ENCODE data around the gene RNF150.
"Not testable (repeated sequence)": the region's sequence is repeated elsewhere in the genome, so short reads cannot be mapped to it uniquely, and the experiment has no call there.

The RNF150 gene
- total RNA-seq: 0 reads per million in 4 donors

DNA sequence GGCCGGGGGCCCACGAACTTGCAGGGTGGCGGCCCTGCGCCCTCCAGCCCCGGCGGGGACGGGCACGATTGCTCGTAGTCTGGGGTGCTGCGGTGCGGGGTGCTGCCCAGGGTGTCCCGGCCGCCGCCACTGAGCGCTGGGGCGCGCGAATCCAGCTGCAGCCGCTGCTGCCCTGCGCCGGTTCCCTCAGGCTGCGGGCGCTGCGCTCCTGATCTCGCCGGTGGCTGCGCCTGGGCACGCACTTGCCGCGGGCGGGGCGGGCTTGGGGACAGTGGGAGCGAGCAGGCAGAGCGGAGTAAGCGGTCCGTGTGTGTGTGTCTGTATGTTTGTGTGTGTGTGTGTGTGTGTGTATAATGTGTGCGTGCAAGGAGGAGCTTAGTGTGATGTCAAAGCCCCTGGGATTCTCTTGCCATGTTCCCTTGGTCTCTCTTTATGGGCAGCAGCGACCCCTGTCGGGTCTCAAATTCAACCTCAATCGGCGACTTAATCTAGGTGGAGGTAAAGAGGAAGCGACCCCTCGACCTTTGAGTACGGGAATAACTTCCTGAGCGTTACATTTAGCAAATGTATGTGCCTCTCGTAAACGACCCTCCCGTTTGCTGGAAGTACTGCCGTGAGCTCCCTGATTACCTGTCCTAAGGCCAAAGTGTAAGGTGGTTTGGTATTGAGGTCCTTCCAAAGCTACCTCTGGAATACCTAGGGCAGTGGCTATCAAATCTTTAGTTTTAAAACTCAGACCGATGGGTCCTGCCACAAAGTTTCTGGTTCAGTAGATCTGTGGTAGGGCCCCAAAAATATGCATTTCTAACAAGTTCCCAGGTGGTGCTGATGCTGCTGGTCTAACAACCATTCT, at the start of gene RNF150:
RNF150 (minus strand) TSS at position 324 of the 853 bp plus-strand sequence.
- peak in 1 of 5 donors; percentile 36 for DNase-seq

DNA sequence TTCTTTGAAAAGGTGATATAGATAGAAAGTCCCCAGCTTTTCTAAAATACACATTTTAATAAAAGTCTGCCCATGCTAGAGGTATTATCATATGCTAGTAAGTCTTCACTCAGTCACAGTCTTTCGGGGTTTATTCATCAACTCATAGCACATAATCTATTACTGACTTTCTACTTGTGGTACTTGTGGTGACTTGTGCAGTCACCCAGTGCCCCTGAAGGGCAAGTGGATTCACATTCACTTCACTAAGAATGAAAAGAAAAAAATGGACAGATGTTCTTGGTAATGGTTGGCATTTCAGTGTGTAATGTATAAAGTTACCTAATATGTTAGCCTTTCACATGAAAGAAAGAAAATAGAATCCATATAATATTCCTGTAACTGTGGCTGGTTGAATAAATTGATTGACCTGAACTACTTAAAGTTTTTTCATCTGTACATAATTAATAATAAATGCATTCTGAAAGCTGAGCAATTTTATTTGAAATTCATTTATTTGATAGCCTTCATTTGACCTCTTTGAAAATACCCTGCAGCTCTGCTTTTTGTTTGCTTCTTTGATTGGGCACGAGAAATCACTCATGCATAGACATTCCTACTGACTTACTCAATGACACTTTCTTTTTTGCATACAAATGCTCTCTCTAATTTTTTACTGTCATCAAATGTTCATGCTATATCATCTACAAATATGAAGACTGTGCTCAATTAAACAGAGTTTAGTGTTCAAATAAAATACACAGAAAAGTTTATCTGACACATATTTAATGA, 47.9 kb upstream of the RNF150 start:
- DNase-seq: no peak

DNA sequence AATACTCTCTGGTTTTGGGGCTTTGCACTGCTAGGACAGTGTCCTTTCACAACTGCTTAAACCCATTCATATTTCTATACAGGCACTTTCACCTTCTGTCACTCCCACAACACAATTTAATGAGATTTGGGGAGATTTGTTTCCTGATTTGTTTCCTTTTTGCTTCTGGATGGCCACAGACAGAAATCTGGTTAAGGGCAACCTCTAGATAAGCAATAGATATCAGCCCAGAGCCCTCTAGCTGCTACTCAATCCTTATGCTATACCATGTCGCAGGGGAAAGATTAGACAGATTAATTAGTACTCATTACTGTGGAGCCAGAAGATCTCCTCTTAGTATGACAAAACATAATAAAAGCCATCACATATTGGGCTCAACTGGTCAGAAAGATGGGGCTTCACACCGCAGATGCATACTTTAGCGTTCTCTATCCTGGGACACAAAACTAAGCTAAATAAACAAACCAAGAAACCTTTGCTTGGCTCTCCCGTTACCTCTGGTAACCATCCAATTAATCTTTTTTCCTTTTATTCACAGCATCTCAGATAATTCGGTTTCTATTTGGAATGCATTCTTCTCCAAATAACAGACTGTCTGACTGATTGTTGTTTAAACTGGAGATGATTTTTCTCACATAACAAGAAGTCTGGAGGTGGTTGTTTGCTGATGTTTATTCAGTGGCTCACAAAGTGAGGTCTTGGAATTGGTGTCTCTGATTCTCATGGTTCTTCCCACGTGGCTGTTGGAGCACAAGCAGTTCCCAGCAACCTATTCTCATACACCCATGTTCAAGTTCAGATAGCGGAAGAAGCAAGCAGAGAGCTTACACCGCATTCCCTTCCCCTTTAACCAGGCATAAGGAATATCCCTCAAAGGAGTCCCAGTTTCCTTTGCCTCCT, 46.5 kb upstream of the RNF150 start:
- DNase-seq: no peak

DNA sequence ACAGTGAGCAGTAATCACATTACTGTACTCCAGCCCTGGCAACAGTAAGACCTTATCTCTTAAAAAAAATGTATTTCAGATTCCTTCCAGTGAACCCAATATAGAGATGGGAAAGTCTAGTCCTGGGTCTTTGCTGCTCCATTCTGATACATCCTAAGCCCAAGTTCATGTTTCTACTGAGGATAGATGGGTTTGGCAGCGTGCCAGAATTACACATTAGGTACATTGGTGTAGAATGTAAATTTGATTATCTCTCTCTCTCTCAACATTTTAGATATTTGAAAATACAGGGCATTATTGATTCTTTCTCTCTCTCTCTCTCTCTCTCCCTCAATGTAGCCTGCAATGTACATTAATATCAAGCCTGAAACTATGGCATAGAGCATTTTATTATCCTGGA, 43.9 kb upstream of the RNF150 start:
- no peak for DNase-seq

DNA sequence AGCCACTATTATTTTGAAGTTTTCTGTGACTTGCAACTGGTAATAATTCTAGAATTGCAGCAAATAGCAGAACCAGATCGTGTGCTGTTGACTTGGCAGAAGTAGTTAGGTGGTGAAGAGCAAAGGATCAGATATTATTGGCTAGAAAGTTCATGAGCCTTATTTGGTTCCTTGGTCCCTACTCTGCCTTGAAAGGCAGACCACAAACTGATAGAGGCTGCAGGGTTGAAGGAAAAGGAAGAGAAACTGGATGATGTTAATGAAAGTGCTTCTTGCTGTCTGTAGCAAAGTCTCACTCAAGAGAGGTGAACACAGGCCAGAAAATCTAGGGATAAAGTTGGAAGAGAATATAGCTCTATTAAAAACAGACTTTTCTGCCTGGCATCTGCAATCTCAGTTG, 41.2 kb upstream of the RNF150 start:
- DNase-seq: no peak

DNA sequence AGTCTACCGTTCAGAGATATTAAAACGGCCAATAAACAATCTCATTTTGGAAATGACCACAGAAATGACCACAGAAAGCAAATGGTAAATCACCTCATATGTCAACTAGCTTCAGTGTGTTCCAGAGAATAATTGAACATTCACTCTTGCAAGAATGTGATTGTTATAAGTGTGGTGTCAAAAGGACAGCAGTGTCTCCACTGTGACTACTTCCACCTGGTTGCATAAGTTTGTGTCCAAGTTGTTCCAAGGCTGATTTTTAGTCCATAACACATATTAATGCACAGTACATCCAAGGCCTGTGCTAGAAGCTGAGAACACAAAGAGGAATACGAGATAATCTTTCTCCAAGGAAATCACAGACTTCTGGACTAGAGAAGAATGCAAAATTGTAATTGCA, 37.4 kb upstream of the RNF150 start:
- no peak for DNase-seq

DNA sequence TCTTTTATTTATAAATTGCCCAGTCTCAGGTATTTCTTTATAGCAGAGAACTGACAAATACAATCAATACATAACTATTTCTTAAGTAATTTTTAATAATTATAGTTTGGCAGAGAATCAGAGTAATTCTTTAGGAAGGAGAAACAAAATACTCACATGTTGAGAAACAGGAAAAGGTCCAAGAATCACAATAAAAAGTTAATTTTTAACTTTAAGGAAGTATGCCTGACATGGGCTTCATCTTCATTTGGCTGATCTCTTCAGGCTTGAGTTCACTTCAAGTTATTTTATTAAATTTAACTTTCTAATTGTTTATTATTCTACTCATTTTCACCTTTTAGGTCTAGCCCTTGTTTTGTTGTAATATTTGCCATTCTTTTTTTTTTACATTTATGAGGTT, 36.1 kb upstream of the RNF150 start:
- no peak for DNase-seq

DNA sequence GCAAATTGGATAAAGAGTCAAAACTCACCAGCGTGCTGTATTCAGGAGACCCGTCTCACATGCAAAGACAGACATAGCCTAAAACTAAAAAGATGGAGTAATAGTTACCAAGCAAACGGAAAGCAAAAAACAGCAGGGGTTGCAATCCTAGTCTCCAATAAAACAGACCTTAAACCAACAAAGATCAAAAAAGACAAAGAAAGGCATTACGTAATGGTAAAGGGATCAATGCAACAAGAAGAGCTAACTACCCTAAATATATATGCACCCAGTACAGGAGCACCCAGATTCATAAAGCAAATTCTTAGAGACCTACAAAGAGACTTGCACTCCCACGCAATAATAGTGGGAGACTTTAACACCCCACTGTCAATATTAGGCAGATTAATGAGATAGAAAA, 31.7 kb upstream of the RNF150 start:
- DNase-seq: not testable (repeated sequence)

DNA sequence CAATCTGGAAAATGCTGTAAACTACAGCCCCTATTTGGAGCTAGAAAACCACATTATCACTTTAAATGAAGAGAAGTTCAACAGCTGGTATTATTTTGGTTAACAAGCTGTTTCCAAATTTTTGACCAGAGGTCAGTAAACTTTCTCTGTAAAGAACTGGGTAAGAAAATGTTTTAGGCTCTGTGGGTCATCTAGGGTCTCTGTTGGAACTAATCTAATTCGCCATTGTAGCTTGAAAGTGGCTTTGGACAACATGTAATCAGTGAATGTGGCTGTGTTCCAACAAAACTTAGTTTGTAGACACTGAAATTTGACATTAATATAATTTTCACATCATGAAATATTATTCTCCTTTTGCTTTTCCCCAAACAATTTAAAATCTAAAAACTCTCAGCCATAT, 25.8 kb upstream of the RNF150 start:
- no peak for DNase-seq

DNA sequence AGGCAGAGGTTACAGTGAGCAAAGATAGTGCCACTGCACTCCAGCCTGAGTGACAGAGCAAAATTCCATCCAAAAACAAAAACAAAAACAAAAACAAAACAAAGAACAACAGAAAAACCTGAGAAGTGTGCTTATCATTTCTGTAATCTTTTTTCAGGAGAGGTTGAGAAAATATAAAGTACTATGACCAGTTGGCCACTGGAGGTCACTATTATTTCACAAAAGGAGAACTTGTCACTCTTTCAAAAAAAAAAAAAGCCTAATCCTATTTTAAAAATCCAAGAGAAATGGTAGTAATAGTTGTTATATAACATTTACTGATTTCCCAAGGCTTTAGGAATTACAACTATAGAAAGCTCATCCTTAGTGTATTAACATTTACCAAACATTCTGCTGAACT, 24.9 kb upstream of the RNF150 start:
- peak in 1 of 5 donors; percentile 2 for DNase-seq

DNA sequence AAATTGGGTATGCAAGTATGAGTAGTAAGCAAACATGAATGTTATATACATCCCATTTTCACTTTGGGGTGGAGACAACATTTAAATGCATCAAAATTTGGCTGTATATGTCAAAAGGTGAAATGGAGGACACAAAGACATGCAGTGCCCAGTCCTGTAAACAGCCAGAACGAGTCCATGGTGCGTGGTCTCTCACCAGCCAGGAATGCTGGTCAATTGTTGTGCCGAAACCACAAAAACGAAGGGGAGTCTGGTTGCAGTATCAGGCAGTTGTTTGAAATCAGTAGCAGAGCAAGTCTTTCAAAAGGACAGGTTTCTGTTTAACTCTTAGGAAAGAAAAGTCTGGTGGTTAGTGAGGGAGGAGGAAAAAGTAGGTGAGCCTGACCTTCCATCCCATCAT, 22.3 kb upstream of the RNF150 start:
- no peak for DNase-seq

DNA sequence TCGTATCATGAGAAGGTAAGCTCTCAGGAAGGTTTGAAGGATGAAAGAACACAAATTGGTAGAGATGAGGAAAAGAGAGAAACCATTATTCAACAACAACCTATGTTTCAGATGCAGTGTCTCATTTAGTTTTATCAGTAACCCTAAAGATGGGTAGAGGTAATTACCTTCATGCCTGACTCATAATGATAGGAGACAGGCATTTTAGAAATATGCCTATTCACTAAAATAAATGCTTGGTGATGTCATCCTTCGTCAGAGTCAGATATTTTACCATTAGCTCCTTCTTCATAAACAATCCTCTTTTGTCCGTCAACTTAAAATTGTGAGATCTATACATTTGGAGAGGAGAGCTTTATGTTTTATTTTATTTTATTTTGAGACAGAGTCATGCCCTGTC, 21.5 kb upstream of the RNF150 start:
- no peak for DNase-seq

DNA sequence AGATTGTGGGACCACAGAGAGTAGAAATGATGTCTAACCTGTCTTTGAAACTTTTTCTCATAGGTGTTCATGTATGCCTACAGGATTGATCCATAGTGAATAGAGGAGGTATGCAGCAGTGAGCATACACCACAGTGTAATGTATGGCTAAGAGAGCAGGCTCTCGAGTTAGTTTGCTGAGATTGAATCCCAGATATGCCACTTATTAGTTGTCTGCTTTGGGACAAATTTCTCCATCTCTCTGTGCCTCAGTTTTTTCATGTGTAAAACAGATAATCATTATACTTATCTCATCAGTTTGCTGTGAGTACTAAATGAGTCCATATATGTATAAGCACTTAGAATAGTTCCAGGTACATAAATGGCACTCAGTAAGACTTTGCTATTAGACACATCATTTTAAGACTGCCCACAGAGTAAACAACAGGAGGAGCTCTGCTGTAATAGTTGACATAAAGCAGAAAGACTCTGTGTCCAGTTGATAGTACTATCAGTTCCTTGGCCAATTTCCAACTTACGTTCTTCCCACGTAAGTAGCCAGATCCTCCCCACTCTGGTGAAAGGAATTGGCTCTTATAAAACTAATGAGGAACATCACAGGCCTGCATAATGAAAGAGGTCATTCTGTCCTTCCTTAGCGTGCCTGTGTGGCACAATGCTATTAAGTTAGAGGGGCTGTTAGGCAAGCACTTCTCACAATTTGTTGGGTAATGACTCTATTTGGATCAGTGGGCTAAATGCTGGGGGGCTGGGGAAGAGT, 20.7 kb upstream of the RNF150 start:
- no peak for DNase-seq

DNA sequence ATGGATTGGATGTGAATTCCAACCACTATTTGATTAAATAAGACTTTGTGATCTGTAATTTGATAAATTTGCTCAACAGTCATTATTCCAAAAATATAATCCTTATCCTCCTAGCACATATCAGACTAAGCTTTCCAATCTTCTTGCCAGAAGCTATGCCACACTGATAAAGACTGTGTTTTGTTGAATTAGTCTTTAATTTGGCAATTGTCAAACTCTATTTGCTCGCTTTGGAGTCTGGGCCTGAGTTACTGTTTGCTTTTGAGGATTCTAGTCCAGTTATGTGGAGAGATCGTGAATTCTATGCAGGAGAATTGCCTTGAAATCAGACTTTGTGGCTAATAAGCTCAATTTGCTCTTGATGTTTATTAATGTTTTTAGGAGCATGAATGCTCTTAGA, 10.9 kb upstream of the RNF150 start:
- no peak for DNase-seq

DNA sequence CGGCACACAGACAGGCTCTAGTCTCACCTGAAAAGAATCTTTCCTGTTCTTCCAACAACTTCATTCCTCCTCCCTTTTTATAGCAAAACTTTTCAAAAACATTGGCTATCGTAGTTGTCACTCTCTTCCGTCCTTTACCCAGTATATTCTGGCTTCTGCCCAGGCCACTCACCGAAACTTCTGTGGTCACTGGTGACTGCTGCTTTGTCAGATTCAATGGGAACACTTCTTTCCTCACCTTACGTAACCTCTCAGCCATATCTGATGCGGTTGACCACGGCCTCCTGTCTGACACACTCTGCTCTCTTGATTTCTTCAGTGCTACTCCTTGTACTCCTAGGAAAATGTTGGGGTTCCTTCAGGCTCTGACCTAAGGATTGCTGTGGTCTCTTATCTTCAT, 9.2 kb upstream of the RNF150 start:
- DNase-seq: no peak

DNA sequence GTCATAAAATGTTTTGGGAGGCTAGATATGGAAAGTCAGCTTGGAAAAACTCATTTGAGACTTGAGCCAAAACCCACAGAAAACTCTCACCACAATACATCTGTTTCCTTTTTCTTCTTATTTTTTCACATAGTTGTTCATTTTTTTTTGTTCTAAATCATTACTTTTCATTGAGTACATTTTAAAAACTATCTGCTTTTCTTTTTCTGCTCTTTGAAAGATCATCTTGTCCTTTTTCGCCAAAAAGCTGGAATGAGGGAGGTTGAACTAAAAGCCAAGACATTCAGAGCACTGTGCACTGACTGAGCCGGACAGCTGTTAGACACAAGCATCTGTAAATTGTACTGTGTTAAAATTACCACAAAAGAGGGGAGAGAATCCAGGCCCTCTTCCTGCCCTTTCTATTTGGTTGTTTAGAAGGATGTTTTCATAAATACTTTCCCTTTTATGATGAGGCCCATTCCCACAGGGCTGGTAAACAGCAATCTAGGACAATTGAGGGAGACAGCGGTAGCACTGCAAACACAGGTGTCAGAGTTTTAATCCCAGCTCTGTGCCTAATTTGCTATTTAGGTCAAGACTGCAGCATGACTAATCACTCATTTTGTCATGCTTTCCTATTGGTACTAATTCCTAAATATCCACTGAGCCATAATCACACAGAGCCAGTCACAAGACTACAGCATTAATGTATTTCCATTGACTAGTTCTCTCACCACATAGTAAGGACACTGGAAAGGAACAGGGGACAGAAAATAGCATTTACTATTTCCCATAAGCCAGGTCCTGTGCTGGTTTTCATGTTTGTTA, 7.3 kb upstream of the RNF150 start:
- DNase-seq: no peak

DNA sequence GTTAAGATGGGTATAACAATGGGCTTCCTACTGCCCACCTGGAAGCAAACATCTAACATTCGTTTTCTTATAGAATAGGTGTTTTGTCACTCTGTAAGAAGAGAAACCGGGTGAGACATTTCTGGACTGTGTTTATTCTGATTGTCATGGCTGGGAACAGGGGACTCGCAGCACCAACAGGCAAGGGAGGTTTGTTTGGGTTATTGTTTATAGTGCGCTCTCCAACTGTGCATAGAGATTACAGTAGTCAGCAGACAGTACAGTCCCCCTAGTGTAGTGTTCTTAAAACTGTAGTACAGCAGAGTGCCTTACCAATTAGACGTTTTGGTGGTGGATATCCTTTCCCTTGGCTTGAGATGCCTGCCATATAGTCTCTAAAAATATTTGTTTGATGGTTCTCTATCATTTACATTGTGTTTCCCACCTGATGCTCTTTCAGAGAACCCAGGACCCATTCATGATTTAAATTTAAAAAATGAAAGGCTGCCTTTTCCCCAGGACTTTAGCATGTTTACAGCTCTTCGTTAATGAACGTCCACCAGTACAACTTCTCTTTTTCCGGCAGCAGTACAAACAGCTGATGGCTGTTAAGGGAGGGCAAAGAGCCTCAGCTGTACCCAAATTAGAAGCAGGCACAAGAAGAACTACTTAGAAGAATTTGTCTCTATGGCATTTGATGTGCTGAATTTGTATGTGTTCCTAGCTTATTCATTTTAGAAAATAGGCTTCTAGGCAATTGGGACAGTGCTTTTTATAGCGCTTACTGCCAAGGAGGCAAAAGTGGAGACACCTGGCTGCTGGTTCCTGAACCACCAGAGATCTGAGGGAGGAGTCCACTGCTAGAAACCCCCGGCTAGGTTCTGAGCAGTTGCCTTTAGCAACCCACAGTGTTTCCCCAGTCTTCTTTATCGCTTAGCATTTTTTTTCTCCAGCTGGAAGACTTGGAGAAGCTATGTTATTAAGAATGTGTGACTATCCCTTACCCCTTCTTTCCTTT, 1.0 kb upstream of the RNF150 start:
- DNase-seq: no peak

DNA sequence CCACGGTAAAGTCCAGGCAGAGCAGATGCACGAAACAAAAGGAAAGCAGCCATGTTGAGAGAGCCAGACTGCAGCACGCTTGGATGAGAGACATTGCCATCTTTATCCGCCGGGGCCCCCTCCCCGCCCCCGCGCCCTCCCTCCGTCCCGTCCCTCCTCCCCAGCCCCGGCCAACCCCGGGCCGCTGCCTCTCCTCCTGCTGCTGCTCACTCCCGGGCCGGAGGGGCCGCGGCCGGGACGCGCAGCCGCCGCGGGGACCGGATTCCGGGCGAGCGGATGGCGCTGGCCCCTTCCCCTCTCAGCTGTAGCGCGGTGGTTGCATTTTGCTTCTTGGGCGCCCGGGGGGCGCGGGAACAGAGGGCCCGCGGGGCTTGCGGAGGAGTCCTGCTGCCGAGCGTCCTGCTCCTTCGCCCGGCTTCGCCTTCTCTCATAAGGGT, 542 bp downstream of the RNF150 start:
- no peak for DNase-seq

DNA sequence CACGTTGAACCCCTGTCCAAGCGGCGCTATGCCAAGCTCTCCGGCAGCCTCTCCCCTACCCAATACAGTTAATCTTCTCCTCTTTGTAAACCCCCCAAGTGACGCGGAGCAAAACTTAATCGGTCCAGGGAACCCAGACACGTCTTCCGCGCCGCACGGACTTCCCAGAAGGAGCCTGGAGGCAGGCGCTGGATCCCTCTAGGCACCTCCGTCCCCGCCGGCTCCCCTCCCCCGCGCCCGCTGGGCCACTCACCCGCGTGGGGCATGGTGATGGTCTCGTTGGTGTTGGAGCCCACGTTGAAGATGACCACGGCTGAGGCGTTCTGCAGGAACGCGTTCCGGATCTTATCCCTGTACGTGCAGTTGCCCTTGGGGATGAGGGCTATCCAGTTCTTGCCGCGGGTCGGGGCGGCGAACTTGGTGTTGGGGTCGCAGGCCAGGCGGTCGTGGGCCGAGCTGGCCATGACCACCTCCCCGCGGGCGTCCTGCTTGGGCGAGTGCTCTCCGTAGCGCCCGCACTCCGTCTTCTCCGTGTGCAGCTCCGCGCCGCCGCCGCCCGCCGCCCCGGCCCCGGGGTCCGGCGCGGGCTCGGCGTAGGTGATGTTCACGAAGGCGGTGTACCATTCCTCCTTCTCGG, 1.1 kb downstream of the RNF150 start:
- DNase-seq: no peak

DNA sequence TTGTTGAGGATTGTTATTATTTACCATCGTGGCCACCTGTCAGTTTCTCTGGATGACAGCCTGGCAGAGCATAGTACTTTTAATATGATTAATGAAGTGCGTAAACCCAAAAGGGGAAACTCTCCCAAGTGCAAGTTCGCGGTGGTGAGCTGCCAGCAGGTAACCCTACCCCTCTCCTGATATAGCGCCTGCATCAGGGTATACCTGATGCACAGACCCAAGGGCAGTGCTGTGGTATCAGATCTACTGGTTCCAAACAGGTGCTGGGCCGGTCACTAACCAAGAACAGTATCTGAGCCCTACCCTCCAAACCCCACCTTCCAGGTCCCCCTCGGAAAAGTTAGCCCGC, 1.6 kb downstream of the RNF150 start:
- DNase-seq: no peak

Measured in T-helper 1 cell (primary cell).